Ishikawa (cell line): Measurements from ENCODE around the gene HOXB8.

Experiments
- CEBPB ChIP-seq: IDR thresholded peaks from 2 replicates; pipeline ENCODE4 v1.6.1; 2012
- CREB1 ChIP-seq: IDR thresholded peaks from 2 replicates; pipeline ENCODE4 v1.6.1; 2012; ENCODE audit warnings: low read depth
- EGR1 ChIP-seq: IDR thresholded peaks from 2 replicates; pipeline ENCODE4 v1.6.1; 2012
- EP300 ChIP-seq: IDR thresholded peaks from 2 replicates; pipeline ENCODE4 v1.6.1; 2012; ENCODE audit warnings: borderline replicate concordance
- FOXM1 ChIP-seq: IDR thresholded peaks from 2 replicates; pipeline ENCODE4 v1.6.1; 2012; ENCODE audit warnings: low read depth, borderline replicate concordance
- MAX ChIP-seq: IDR thresholded peaks from 2 replicates; pipeline ENCODE4 v1.6.1; 2012
- NFIC ChIP-seq: IDR thresholded peaks from 2 replicates; pipeline ENCODE4 v1.6.1; 2012
- RAD21 ChIP-seq: IDR thresholded peaks from 2 replicates; pipeline ENCODE4 v1.6.1; 2012; ENCODE audit warnings: low read depth
- REST ChIP-seq: IDR thresholded peaks from 2 replicates; pipeline ENCODE4 v1.6.1; 2012; ENCODE audit warnings: low read depth, mild to moderate bottlenecking
- TAF1 ChIP-seq: IDR thresholded peaks from 2 replicates; pipeline ENCODE4 v1.6.1; 2012; ENCODE audit warnings: low read depth, mild to moderate bottlenecking
- TCF12 ChIP-seq: IDR thresholded peaks from 2 replicates; pipeline ENCODE4 v1.6.1; 2012; ENCODE audit warnings: low read depth
- TEAD4 ChIP-seq: IDR thresholded peaks from 2 replicates; pipeline ENCODE4 v1.6.1; 2012
- USF1 ChIP-seq: IDR thresholded peaks from 2 replicates; pipeline ENCODE4 v1.6.1; 2012
- YY1 ChIP-seq: IDR thresholded peaks from 2 replicates; pipeline ENCODE4 v1.6.1; 2012; ENCODE audit warnings: low read depth
- ZBTB7A ChIP-seq: IDR thresholded peaks from 2 replicates; pipeline ENCODE4 v1.6.1; 2012; ENCODE audit warnings: low read depth

The HOXB8 gene

GRCh38 chr17:48565925-48566710 is 49.0 kb downstream of the HOXB8 start:
- no peak for TF ChIP-seq CEBPB
- TF ChIP-seq USF1: no peak
- TF ChIP-seq REST: no peak
- TF ChIP-seq FOXM1: no peak
- TF ChIP-seq TCF12: no peak
- no peak for TF ChIP-seq MAX
- no peak for TF ChIP-seq RAD21
- TF ChIP-seq EP300: no peak
- no peak for TF ChIP-seq EGR1
- TF ChIP-seq YY1: no peak
- TF ChIP-seq CREB1: no peak
- no peak for TF ChIP-seq ZBTB7A
- TF ChIP-seq TEAD4: no peak
- TF ChIP-seq NFIC: no peak
- TF ChIP-seq TAF1: no peak

- TF ChIP-seq TCF12 (no peak), RAD21 (no peak), EGR1 (no peak), EP300 (no peak), REST (no peak), ZBTB7A (no peak), CREB1 (no peak), USF1 (no peak), CEBPB (no peak), NFIC (no peak), FOXM1 (no peak), MAX (no peak)
Measured at GRCh38 chr17:48565022-48565554, 50.0 kb downstream of the HOXB8 start.

- TF ChIP-seq ZBTB7A (no peak), TEAD4 (no peak), USF1 (no peak), CEBPB (no peak), RAD21 (no peak)
Measured at GRCh38 chr17:48564188-48565021, 50.7 kb downstream of the HOXB8 start.

- TF ChIP-seq USF1 (no peak), TEAD4 (no peak), TCF12 (no peak), EP300 (no peak), ZBTB7A (no peak), CEBPB (no peak), RAD21 (no peak), EGR1 (no peak), CREB1 (no peak), MAX (no peak), TAF1 (no peak), FOXM1 (no peak), REST (no peak), YY1 (no peak), NFIC (no peak)
Measured at GRCh38 chr17:48563867-48564187, 51.3 kb downstream of the HOXB8 start.
